Liver (tissue), 3 donors: ENCODE measurements around the gene NTM.

Experiments used
- CTCF ChIP-seq: fragments of 150-350 bp; IDR thresholded peaks from 2 replicates; pipeline ENCODE4 v1.5.1; 2017; ENCODE audit warnings: improper control_type of control experiment, low read depth, low read length; ENCODE audit not compliant: missing input control
- EGR1 ChIP-seq, 2 donors: IDR thresholded peaks; 2 replicates each; pipeline ENCODE4 v1.6.1; 2016 to 2018; ENCODE audit warnings: antibody characterized with exemption in 2 of 2, low read depth in 2 of 2
- FOXA1 ChIP-seq: IDR thresholded peaks from 2 replicates; pipeline ENCODE4 v1.6.1; 2016; ENCODE audit warnings: antibody characterized with exemption
- GABPA ChIP-seq, 2 donors: IDR thresholded peaks in 1 of 2; conservative IDR thresholded peaks in 1 of 2; 2 replicates each; pipeline ENCODE4 v1.6.1; 2016; ENCODE audit warnings: antibody characterized with exemption in 2 of 2, mild to moderate bottlenecking in 1 of 2, moderate library complexity in 1 of 2
- JUND ChIP-seq, 2 donors: IDR thresholded peaks; 2 replicates each; pipeline ENCODE4 v1.6.1; 2016; ENCODE audit warnings: antibody characterized with exemption in 2 of 2
- MAX ChIP-seq: IDR thresholded peaks from 2 replicates; pipeline ENCODE4 v1.6.1; 2016; ENCODE audit warnings: antibody characterized with exemption
- RAD21 ChIP-seq, 2 donors: IDR thresholded peaks; 2 replicates each; pipeline ENCODE4 v1.6.1; 2016; ENCODE audit warnings: antibody characterized with exemption in 2 of 2, mild to moderate bottlenecking in 2 of 2
- REST ChIP-seq: IDR thresholded peaks from 2 replicates; pipeline ENCODE4 v1.6.1; 2016; ENCODE audit warnings: antibody characterized with exemption, mild to moderate bottlenecking
- TAF1 ChIP-seq: conservative IDR thresholded peaks from 2 replicates; pipeline ENCODE4 v1.6.1; 2016; ENCODE audit warnings: antibody characterized with exemption, mild to moderate bottlenecking
- TF ChIP-seq, protein P1 (sequence below): IDR thresholded peaks from 2 replicates; pipeline ENCODE4 v1.6.1; 2016; ENCODE audit warnings: antibody characterized with exemption
- donor health status: healthy.
- donor health status: healthy.

GRCh38 chr11:131629925-131630540, 259.6 kb downstream of the NTM start:
- TF ChIP-seq CTCF, result no peak
- no peak for TF ChIP-seq MAX
- TF ChIP-seq TAF1, result no peak
- no peak for TF ChIP-seq GABPA (IDR thresholded peaks at IDR 0.05 in 1 of 2, conservative IDR thresholded peaks at IDR 0.05 in 1 of 2)
- TF ChIP-seq RAD21 (IDR thresholded peaks at IDR 0.05), result no peak
- TF ChIP-seq EGR1 (IDR thresholded peaks at IDR 0.05; ENCODE audit: low read depth in 2 of 2), result no peak
- TF ChIP-seq JUND (IDR thresholded peaks at IDR 0.05), result no peak
- TF ChIP-seq REST, result no peak
- TF ChIP-seq, protein P1, sequence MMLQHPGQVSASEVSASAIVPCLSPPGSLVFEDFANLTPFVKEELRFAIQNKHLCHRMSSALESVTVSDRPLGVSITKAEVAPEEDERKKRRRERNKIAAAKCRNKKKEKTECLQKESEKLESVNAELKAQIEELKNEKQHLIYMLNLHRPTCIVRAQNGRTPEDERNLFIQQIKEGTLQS, result no peak
- no peak for TF ChIP-seq FOXA1
